Adipocyte (in vitro differentiated cells): ENCODE measurements around the gene ABCA10.
"Not testable (repeated sequence)": the region's sequence is repeated elsewhere in the genome, so short reads cannot be mapped to it uniquely, and the experiment has no call there.

Experiments used
- DNase-seq: peaks from one replicate; pipeline ENCODE4 v3.0.0-alpha.2; 2015; ENCODE audit warnings: low read depth
- H3K27me3 ChIP-seq: replicated peaks from 2 replicates; pipeline ENCODE4 v1.7.0; 2013; ENCODE audit warnings: mild to moderate bottlenecking, low read length, moderate library complexity; ENCODE audit not compliant: control insufficient read depth, insufficient read depth
- H3K36me3 ChIP-seq: 2 replicates; pipeline ENCODE4 v1.7.0; 2013; ENCODE audit warnings: low read length, mild to moderate bottlenecking, moderate library complexity; ENCODE audit not compliant: control insufficient read depth, insufficient read depth, severe bottlenecking
- H3K4me1 ChIP-seq: 2 replicates; pipeline ENCODE4 v1.7.0; 2013; ENCODE audit warnings: mild to moderate bottlenecking, low read length, moderate library complexity; ENCODE audit not compliant: control insufficient read depth, insufficient read depth
- H3K4me3 ChIP-seq: 2 replicates; pipeline ENCODE4 v1.7.0; 2013; ENCODE audit warnings: mild to moderate bottlenecking, low read length, moderate library complexity
- H3K9ac ChIP-seq: 2 replicates; pipeline ENCODE4 v1.7.0; 2013; ENCODE audit warnings: mild to moderate bottlenecking, low read length, moderate library complexity
- H3K9me3 ChIP-seq: 2 replicates; pipeline ENCODE4 v1.7.0; 2013; ENCODE audit warnings: mild to moderate bottlenecking, low read length, moderate library complexity; ENCODE audit not compliant: control insufficient read depth

ABCA10 gene

DNA sequence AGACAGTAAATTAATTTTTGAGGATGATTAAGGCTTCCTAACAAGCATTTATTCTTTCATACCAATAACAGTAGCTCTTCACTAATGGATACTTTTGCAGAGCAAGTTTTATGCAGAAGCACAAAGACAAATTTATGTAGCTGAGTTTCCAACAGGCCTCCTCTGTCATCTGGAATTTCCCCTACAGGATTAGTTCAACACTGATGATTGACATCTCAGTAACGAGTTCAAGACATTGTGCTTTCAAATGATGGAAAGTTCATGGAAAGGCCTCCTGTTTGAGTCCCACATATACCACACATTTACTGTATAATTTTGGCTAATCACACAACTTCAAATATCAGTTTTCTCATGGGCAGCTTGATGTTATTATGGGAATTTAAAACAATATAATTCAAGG is 40.6 kb downstream of the ABCA10 start:
- H3K4me3 ChIP-seq, result no peak overlapping the region

DNA sequence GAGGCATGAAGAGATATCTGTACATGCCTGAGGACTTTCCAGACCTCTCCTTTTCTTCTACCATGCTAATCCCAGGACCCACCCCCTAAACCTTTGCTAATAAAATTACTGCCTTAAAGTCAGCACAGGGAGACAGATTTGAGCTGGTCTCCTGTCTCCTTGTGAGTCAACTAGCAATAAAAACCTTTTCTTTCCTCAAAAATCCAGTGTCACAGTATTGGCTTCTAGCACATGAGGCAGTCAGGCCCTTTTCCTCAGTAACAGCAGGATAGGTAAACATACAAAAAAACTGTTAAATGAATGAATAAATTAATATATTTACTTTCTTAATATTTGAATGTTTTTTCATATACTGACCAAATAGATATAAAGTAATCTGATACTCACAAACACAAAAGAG is 41.3 kb downstream of the ABCA10 start:
- Histone ChIP-seq H3K36me3 (no peaks in the 10 kb centered on the region), H3K9ac (no peak overlapping the region), H3K9me3 (no peaks in the 10 kb centered on the region), H3K4me1 (no peaks in the 10 kb centered on the region), H3K4me3 (no peak overlapping the region), H3K27me3 (no peaks in the 10 kb centered on the region)
- no peak for DNase-seq

More for the DNA sequence above, 40.6 kb downstream of the ABCA10 start:
- no peak for DNase-seq
- Histone ChIP-seq H3K9ac (no peak overlapping the region), H3K27me3 (no peaks in the 10 kb centered on the region), H3K4me1 (no peaks in the 10 kb centered on the region), H3K36me3 (no peaks in the 10 kb centered on the region), H3K9me3 (no peaks in the 10 kb centered on the region)

GRCh38 chr17:69179227-69179952 is 49.2 kb downstream of the ABCA10 start:
- Histone ChIP-seq H3K4me1 (peaks cover 20% of the 10 kb centered on the region), H3K9ac (no peak overlapping the region), H3K9me3 (no peaks in the 10 kb centered on the region), H3K4me3 (no peak overlapping the region), H3K27me3 (no peaks in the 10 kb centered on the region), H3K36me3 (no peaks in the 10 kb centered on the region)
- DNase-seq, result peak; percentile 82

DNA sequence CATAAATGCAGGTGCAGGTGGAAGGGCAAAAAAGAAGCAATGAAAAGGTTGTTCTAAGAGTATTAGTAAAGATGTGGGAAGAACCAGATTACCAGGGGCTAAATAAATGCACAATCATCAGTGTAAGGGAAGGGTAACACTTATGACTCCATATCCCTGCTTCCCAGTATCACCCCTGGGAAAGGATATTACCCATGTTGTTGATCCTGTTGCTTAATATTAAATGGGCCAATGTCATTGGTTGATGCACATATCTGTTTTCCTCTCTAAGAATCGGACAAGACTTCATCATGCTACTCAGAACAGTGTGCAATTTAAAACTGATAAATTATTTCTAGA is 52.2 kb downstream of the ABCA10 start:
- H3K9me3 ChIP-seq, result no peaks in the 10 kb centered on the region
- DNase-seq, result no peak
- no peaks in the 10 kb centered on the region for H3K36me3 ChIP-seq
- H3K9ac ChIP-seq, result no peak overlapping the region
- no peak overlapping the region for H3K4me3 ChIP-seq
- peaks cover 20% of the 10 kb centered on the region for H3K4me1 ChIP-seq
- no peaks in the 10 kb centered on the region for H3K27me3 ChIP-seq

GRCh38 chr17:69175625-69176456 is 52.8 kb downstream of the ABCA10 start:
- Histone ChIP-seq H3K4me1 (peaks cover 20% of the 10 kb centered on the region), H3K9ac (no peak overlapping the region), H3K27me3 (no peaks in the 10 kb centered on the region), H3K36me3 (no peaks in the 10 kb centered on the region), H3K4me3 (peak overlapping the region; percentile 26), H3K9me3 (no peaks in the 10 kb centered on the region)
- peak; percentile 82 for DNase-seq

- DNase-seq, result no peak
- H3K4me3 ChIP-seq, result no peak overlapping the region
- H3K9ac ChIP-seq, result no peak overlapping the region
- no peaks in the 10 kb centered on the region for H3K9me3 ChIP-seq
- H3K4me1 ChIP-seq, result peaks cover 20% of the 10 kb centered on the region
- no peaks in the 10 kb centered on the region for H3K27me3 ChIP-seq
- H3K36me3 ChIP-seq, result no peaks in the 10 kb centered on the region
These were observed 53.4 kb downstream of the ABCA10 start for GRCh38 chr17:69175262-69175624.

DNA sequence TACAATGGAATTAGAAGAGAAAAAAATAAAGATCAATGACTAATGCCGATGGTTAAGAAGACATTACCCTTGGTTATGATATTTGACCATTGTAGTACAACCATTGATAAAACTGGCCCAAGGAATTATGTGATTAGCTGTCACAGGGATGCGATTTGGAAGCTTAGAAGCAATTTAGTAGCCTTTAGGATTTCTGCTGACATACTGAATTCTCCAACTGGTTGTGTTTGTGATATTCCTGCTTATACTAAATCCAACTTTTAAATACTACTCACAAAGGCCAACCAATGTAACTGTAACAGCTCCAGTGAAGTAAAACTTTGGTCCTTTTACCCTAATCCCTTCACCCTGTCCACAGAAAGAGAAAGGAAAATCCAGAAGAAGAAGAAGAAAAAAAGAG is 55.5 kb downstream of the ABCA10 start:
- Histone ChIP-seq H3K4me3 (no peak overlapping the region), H3K36me3 (no peaks in the 10 kb centered on the region)

DNA sequence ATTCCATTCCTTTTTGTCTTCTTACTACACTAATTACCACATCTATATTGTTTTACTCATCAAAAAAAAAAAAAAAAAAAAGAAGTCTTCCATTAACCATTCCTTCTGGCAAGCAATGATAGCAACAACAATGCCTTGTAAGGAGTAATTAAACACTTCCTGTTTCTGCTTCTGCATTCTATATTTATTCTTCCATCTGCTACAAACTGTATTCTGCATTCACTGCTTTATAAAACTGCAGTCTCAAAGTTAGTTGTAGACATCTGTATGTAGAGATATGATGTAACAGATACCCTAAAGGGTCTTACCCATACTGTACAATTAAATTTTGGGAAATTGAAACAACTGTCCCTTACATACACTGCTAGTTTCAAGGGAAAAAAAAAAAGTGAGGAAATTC is 58.2 kb downstream of the ABCA10 start:
- H3K4me1 ChIP-seq, result no peaks in the 10 kb centered on the region
- no peak overlapping the region for H3K9ac ChIP-seq
- H3K4me3 ChIP-seq, result no peak overlapping the region
- H3K9me3 ChIP-seq, result no peaks in the 10 kb centered on the region
- no peaks in the 10 kb centered on the region for H3K36me3 ChIP-seq
- H3K27me3 ChIP-seq, result no peaks in the 10 kb centered on the region
- no peak for DNase-seq

More for the DNA sequence above, 55.5 kb downstream of the ABCA10 start:
- DNase-seq, result no peak
- no peak overlapping the region for H3K9ac ChIP-seq
- H3K9me3 ChIP-seq, result no peaks in the 10 kb centered on the region
- H3K4me1 ChIP-seq, result peaks cover 12% of the 10 kb centered on the region
- H3K27me3 ChIP-seq, result no peaks in the 10 kb centered on the region

DNA sequence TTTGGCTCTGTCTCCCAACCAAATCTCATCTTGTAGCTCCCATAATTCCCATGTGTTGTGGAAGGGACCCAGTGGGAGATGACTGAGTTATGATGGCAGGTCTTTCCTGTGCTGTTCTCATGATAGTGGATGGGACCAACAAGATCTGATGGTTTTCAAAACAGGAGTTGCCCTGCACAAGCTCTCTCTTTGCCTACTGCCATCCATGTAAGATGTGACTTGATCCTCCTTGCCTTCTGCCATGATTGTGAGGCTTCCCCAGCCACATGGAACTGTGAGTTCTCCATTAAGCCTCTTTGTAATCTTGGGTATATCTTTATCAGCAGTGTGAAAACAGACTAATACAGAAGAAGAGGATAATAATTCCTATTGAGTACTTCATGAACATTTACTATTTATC is 60.0 kb downstream of the ABCA10 start:
- H3K36me3 ChIP-seq, H3K9me3 ChIP-seq, H3K27me3 ChIP-seq, H3K9ac ChIP-seq, H3K4me3 ChIP-seq, DNase-seq, H3K4me1 ChIP-seq: not testable (repeated sequence)

- Histone ChIP-seq H3K36me3 (no peaks in the 10 kb centered on the region), H3K27me3 (no peaks in the 10 kb centered on the region), H3K4me3 (no peak overlapping the region), H3K9me3 (no peaks in the 10 kb centered on the region), H3K9ac (no peak overlapping the region), H3K4me1 (no peaks in the 10 kb centered on the region)
- DNase-seq, result no peak
These were observed 61.7 kb downstream of the ABCA10 start for GRCh38 chr17:69166957-69167356.

DNA sequence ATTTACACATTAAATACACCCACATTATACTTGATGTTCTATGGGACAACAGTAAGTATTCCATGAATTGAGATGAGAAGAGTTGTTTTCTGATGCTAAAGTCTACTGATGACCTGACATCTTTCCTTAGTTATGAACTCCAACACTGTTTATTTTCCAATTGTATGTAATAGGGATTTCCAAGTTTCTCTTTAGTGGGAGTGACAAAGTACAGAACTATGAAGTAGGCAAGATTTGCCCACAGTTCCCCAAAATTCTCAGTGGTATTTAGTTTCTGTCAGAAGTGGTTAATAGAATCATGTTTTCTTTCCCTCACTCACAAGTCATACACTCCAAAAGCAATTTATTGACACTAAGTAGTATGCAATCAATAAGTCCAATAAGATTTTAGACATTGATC is 64.4 kb downstream of the ABCA10 start:
- Histone ChIP-seq H3K9ac (no peak overlapping the region), H3K4me3 (no peak overlapping the region), H3K4me1 (no peaks in the 10 kb centered on the region), H3K9me3 (no peaks in the 10 kb centered on the region), H3K36me3 (no peaks in the 10 kb centered on the region), H3K27me3 (no peaks in the 10 kb centered on the region)
- DNase-seq, result no peak
